GM12873 (cell line): Measurements from ENCODE around the gene RUFY4.

ENCODE experiments used
- TF ChIP-seq, protein P1 (sequence below): IDR thresholded peaks from 2 replicates; pipeline ENCODE4 v1.5.1; 2012; ENCODE audit warnings: low read depth, mild to moderate bottlenecking, moderate library complexity, low read length, control low read depth; ENCODE audit not compliant: insufficient read depth; ENCODE audit errors: missing control alignments

The RUFY4 gene

DNA sequence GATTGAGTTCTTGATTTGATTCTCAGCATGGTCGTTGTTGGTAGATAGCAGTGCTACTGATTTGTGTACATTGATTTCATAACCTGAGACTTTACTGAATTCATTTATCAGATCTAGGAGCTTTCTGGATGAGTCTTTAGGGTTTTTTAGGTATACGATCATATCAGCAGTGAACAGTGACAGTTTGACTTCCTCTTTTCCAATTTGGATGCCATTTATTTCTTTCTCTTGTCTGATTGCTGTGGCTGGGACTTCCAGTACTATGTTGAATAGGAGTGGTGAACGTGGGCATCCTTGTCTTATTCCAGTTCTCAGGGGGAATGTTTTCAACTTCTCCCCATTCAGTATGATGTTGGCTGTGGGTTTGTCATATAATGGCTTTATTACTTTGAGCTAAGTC lies 28.9 kb downstream of the RUFY4 start:
- TF ChIP-seq, protein P1, sequence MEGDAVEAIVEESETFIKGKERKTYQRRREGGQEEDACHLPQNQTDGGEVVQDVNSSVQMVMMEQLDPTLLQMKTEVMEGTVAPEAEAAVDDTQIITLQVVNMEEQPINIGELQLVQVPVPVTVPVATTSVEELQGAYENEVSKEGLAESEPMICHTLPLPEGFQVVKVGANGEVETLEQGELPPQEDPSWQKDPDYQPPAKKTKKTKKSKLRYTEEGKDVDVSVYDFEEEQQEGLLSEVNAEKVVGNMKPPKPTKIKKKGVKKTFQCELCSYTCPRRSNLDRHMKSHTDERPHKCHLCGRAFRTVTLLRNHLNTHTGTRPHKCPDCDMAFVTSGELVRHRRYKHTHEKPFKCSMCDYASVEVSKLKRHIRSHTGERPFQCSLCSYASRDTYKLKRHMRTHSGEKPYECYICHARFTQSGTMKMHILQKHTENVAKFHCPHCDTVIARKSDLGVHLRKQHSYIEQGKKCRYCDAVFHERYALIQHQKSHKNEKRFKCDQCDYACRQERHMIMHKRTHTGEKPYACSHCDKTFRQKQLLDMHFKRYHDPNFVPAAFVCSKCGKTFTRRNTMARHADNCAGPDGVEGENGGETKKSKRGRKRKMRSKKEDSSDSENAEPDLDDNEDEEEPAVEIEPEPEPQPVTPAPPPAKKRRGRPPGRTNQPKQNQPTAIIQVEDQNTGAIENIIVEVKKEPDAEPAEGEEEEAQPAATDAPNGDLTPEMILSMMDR, result no peak

DNA sequence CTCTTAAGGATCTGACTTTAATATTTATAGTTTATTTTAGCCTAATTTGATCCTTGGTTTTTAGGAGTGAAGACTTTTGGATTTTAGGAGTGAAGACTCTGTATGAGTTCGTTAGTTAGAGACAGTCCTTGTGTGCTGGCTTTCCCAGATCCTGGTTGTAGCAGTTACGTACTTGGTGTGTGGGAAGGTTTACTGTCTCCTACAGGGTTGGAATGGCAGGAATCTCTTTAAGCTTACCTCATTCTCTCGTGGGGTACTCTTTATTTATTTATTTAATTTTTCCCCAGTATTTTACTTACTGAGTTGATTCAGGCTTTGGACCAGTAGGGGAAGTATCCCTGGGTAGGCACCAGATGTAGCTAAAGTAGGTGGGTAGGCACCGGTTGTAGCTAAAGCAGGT lies 54.9 kb downstream of the RUFY4 start:
- TF ChIP-seq, protein P1, result no peak

DNA sequence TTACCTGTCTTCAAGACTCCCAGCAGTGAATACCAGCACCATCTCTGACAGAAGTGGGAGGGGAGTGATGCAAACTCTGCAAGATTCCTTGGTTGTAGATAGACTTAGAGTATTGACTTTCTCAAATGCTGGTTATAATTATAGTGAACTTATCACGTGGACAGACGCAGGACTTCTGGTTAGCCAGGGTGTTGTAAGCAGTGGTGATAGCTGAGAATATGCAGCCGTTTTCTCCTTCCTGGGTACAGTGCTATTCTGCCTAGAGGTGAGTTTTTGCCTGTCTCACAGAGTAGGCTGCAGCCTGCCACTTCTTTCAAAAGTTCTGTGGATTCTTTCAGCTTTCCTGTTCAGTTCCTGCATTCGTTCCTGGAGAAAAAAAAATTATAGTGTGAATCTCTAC lies 56.0 kb downstream of the RUFY4 start:
- TF ChIP-seq, protein P1, result no peak

DNA sequence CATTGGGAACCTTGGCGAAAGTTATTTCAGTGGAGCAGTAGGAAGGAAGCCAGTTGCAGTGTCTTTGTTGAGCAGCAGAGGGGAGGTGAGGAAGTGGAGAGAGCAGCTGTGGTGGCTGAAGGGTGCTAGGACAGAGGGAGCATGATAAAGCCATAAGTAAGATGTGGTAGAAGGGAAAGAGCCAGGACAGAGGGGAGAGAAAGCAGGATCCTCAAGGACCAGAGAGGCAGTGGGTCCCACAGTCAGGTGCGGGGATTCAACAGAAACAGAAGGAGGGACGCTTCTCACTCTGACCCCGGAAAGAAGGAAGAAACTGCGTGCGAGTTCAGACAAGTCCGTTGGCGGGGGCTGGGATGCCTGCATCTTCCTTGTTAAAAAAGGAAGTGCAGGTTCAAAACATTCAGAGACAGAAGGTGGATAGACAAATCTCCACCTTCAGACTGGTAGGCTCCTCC lies 56.6 kb downstream of the RUFY4 start, which contains the start of gene CXCR2:
Gene CXCR2, plus strand, starts transcription at position 403 of the 455 bp plus-strand sequence. CDS start 8,774 bp downstream, outside the sequence.
- TF ChIP-seq, protein P1, result no peak

DNA sequence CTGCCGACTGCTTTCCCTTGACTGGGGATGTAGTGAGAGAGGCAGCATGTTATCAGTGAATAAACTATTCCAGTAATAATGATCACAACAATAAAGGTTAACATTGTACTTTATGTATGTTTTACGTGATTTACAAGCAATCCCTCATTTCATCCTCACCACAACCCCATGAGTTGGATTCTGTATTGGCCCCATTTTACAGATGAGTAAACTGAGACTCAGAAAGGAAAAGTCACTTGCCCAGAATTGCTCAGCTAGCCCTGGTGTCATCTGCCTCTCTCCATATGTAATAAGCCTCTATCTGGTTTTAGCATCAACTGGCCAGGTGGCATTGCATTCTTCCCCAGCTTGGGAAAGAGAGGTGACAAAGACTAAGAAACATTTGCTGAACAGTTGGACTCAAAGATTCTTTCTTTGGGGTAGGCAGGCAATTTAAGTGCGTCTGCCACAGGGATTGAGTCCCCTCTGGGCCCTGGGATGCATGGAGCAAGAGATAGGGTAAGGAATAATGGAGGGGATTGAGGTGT lies 58.9 kb downstream of the RUFY4 start:
- TF ChIP-seq, protein P1, result no peak

DNA sequence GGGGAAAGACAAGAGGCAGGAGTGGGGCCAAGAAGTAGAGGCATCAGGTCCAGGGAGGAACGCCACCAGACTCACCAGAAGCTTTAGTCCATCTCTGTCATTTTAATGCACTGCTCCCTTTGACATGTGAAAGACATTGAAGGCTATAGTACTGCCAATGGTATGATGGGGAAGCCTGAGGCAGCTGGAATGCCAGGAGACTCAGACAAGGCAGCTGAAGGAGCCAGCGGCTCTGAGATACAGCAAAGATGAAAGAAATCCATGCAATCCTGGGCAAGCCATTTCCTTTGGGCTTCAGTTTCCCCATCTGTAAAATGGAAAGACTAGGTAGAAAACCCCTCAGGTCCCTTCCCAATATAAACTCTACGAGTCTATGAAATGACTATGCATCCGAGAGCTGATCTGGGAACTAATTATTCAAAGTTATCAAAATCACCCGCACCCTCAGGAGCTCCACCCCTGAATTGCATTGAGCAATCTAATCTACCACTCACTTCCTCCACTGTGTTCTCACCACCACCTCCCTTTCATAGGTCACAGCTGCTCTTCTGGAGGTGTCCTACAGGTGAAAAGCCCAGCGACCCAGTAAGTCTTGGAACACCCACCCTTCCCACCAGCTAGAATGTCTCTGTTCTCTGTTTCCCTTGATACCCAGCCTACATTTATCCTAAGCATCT lies 59.9 kb downstream of the RUFY4 start:
- TF ChIP-seq, protein P1, result no peak

DNA sequence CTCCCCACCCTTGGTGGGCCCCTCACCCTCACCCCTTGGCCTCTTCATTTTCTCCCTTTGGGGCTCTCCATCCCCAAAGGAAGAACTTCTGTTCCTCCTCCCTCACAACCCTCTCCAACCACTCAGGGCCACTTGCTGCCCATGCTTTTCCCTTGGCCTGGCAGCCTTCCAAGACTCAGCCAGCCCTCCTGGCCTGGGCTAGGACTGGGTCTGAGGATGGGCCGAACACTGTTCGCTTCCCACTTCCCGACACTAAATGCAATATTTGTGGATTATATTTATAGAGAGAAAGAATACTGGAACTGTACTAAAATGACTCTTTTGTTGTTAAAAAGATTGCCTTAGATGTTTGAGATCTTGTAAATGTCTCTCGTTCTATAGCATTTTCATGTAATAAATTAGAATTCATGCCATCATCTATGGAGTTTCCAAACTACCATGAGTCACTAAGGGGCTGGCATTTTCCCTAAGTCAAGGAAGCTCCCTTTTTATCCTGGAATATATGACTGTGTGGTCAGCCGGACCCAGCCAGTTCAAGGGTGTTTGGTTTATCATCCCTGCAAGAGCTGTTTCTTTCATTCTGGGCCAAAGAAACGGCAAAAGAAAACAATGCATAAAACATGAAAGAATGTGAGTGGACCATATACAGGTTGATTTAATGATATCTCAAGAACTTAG lies 60.5 kb downstream of the RUFY4 start:
- TF ChIP-seq, protein P1, result no peak
